ENCODE results near the gene SOX12. TPM values are rescaled to one million over a fixed set of nuclear protein-coding genes. Genes with fewer than 3 reads are reported as not detected.

SOX12 gene
- total RNA-seq, 1 experiment from 2014 or later, result 14.7 TPM

DNA sequence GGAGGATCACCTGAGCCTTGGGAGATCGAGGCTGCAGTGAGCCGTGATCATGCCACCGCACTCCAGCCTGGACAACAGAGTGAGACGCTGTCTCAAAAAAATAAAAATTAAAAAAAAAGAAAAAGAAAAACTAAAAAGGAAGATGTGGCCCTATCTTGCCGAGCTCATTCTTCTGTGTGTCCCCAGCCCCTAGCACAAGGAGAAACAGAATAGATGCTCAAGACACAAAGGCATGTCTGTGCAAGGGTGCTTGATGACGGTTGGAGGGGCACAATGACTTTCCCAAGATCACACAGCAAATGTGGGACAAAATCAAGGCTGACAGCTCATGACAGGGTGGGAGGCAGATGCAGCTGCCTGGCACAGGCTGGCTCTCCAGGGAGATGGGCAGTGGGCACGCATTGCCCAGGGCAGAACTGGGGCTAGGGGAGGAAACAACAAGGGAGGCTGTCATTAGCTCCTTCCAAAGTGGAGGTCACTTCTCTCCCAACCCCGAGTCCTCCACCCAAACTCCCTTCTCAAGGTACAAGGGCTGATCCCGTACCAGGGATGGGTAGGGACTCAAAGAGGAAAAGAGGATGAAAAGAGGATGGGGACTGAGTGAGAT is 20.8 kb downstream of the SOX12 start:
- BruUV-seq (replicated peaks), result no TSS peak
- Mint-ChIP-seq H3K36me3 (ENCODE audit: insufficient read depth, unreplicated experiment) (peaks cover 24% of the 10 kb centered on the region), H3K27me3 (ENCODE audit: insufficient read depth, unreplicated experiment) (no peaks in the 10 kb centered on the region), H3K4me3 (ENCODE audit: unreplicated experiment) (peak overlapping the region; percentile 98), H3K9me3 (ENCODE audit: unreplicated experiment) (no peaks in the 10 kb centered on the region), H3K27ac (ENCODE audit: unreplicated experiment) (peak overlapping the region; percentile 97), H3K4me1 (ENCODE audit: low read depth, unreplicated experiment) (peaks cover 19% of the 10 kb centered on the region)
- CTCF ChIA-PET, result interaction anchor here (0.6 to 2.9 kb wide), 3 partner anchors 16 to 85 kb away, joined by 3 to 24 read pairs (median 3); no protein-coding TSS in a partner anchor
- no peaks in the 10 kb centered on the region for H3K27me3 ChIP-seq (replicated peaks; ENCODE audit: control insufficient read depth, insufficient read depth, low read length)
- no peaks in the 10 kb centered on the region for H3K9me3 ChIP-seq
- peaks cover 1% of the 10 kb centered on the region; the same call in 1 of the 2 replicates for H3K36me3 ChIP-seq (ENCODE audit: control insufficient read depth, insufficient read depth, low read length)
- H3K4me1 ChIP-seq, result peaks cover 16% of the 10 kb centered on the region
- peak overlapping the region; percentile 96 for H3K4me3 ChIP-seq (ENCODE audit: low read depth, low read length)
- TF ChIP-seq, protein P1, sequence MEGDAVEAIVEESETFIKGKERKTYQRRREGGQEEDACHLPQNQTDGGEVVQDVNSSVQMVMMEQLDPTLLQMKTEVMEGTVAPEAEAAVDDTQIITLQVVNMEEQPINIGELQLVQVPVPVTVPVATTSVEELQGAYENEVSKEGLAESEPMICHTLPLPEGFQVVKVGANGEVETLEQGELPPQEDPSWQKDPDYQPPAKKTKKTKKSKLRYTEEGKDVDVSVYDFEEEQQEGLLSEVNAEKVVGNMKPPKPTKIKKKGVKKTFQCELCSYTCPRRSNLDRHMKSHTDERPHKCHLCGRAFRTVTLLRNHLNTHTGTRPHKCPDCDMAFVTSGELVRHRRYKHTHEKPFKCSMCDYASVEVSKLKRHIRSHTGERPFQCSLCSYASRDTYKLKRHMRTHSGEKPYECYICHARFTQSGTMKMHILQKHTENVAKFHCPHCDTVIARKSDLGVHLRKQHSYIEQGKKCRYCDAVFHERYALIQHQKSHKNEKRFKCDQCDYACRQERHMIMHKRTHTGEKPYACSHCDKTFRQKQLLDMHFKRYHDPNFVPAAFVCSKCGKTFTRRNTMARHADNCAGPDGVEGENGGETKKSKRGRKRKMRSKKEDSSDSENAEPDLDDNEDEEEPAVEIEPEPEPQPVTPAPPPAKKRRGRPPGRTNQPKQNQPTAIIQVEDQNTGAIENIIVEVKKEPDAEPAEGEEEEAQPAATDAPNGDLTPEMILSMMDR (IDR thresholded peaks at IDR 0.05; ENCODE audit: insufficient read depth in 1 of 2, low read depth in 1 of 2, low read length in 1 of 2, severe bottlenecking in 1 of 2, unreplicated experiment in 1 of 2), result no peak
- intact Hi-C loops (cut with micrococcal nuclease; ENCODE audit: unreplicated experiment), result no loop called here
- POLR2A ChIA-PET, result interaction anchor here (0.6 to 2.1 kb wide), 4 partner anchors 9 to 26 kb away, joined by 4 to 15 read pairs (median 6); no protein-coding TSS in a partner anchor
- no peak for DNase-seq

DNA sequence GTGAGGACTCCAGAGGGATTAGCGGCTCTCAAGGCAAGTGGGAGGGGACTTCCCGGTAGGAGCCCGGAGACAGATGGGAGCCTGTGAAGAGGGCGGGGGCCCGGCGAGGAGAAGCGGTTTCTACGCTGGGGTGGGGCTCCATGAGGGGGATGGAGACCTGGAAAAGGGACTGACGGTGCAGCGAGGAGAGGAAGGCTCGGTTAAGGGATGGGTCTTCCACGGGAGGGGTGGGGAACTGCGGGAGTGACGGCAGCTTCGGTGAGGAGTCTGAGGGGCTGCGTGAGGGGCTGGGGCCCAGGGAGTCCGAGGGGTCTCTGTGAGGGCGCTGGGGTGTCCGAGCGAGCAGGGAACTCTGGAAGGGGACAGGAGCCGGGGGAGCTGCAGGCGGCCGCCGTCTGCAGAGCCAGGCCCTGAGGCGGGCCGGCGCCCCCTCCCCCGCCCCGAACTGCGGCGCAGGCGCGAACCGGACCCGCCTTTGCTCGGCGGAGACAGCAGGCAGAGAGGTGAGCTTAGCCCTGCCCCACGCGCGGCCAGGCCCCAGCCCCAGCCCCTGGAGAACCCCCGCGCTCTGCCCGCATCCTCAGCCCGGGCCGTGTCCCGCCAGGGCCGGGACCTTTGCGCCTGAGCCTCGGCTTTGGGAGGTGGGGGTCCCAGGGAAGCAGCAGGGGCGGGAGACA is 21.4 kb downstream of the SOX12 start, which contains the start of gene NRSN2:
Gene NRSN2 (plus strand): TSS at position 472 of the 677 bp plus-strand sequence. CDS start 2,533 bp downstream, outside the sequence.
- no peaks in the 10 kb centered on the region for H3K27me3 Mint-ChIP-seq (ENCODE audit: insufficient read depth, unreplicated experiment)
- peak within 1 kb of the TSS; percentile 98 for H3K4me3 Mint-ChIP-seq (ENCODE audit: unreplicated experiment)
- no peaks in the 10 kb centered on the region for H3K27me3 ChIP-seq (replicated peaks; ENCODE audit: control insufficient read depth, insufficient read depth, low read length)
- no peaks in the 10 kb centered on the region for H3K9me3 Mint-ChIP-seq (ENCODE audit: unreplicated experiment)
- H3K9me3 ChIP-seq, result no peaks in the 10 kb centered on the region
- H3K4me1 Mint-ChIP-seq (ENCODE audit: low read depth, unreplicated experiment), result peaks cover 19% of the 10 kb centered on the region
- H3K4me3 ChIP-seq (ENCODE audit: low read depth, low read length), result peak within 1 kb of the TSS; percentile 96
- H3K36me3 ChIP-seq (ENCODE audit: control insufficient read depth, insufficient read depth, low read length), result peaks cover 1% of the 10 kb centered on the region; the same call in 1 of the 2 replicates
- ChIA-PET CTCF (interaction anchor here (1.0 to 2.9 kb wide), 4 partner anchors 16 to 85 kb away, joined by 4 to 24 read pairs (median 11); partner anchors contain the start of gene TRIB3), POLR2A (interaction anchor here (0.5 to 2.1 kb wide), 14 partner anchors 9 to 353 kb away, joined by 3 to 20 read pairs (median 6); partner anchors contain the start of genes CSNK2A1, SOX12, TBC1D20 and TRIB3)
- no TSS peak for BruUV-seq (replicated peaks)
- peaks cover 24% of the 10 kb centered on the region for H3K36me3 Mint-ChIP-seq (ENCODE audit: insufficient read depth, unreplicated experiment)
- TF ChIP-seq, protein P1 (IDR thresholded peaks at IDR 0.05; ENCODE audit: insufficient read depth in 1 of 2, low read depth in 1 of 2, low read length in 1 of 2, severe bottlenecking in 1 of 2, unreplicated experiment in 1 of 2), result no peak
- H3K27ac Mint-ChIP-seq (ENCODE audit: unreplicated experiment), result peak within 1 kb of the TSS; percentile 97
- intact Hi-C loops (cut with micrococcal nuclease; ENCODE audit: unreplicated experiment), result loop anchor here (1.0 kb wide), 2 partner anchors 19 to 197 kb away; partner anchors contain the start of gene CSNK2A1
- DNase-seq, result peak; percentile 69 to 83
- H3K4me1 ChIP-seq, result peaks cover 16% of the 10 kb centered on the region

DNA sequence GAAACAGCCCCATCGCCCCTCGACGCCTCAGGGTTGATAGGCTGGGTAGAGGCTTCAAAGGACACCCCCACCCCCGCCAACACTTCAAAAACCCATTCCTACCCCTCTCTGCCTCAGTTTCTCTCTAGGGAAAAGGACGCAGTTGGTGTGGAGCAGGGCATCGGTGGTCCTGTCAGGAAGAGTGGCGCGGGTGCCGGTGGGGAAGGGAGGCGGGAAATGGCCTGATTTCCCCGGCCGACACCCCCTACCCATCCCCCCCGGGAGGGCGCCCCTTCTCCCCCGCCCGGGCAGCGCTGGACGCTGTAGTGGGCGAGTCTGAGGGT is 21.9 kb downstream of the SOX12 start:
- no peaks in the 10 kb centered on the region for H3K27me3 Mint-ChIP-seq (ENCODE audit: insufficient read depth, unreplicated experiment)

More for the DNA sequence above, 21.9 kb downstream of the SOX12 start:
- intact Hi-C loops (cut with micrococcal nuclease; ENCODE audit: unreplicated experiment), result loop anchor here (1.0 kb wide), 2 partner anchors 20 to 196 kb away; partner anchors contain the start of gene CSNK2A1
- no peaks in the 10 kb centered on the region for H3K9me3 Mint-ChIP-seq (ENCODE audit: unreplicated experiment)
- Histone ChIP-seq H3K4me1 (peaks cover 16% of the 10 kb centered on the region), H3K9me3 (no peaks in the 10 kb centered on the region), H3K4me3 (ENCODE audit: low read depth, low read length) (peak overlapping the region; percentile 96), H3K27me3 (replicated peaks; ENCODE audit: control insufficient read depth, insufficient read depth, low read length) (no peaks in the 10 kb centered on the region), H3K36me3 (ENCODE audit: control insufficient read depth, insufficient read depth, low read length) (peaks cover 1% of the 10 kb centered on the region; the same call in 1 of the 2 replicates)
- peak overlapping the region; percentile 97 for H3K27ac Mint-ChIP-seq (ENCODE audit: unreplicated experiment)
- POLR2A ChIA-PET, result interaction anchor here (0.6 to 2.1 kb wide), 14 partner anchors 9 to 196 kb away, joined by 3 to 20 read pairs (median 6); partner anchors contain the start of genes CSNK2A1, SOX12, TBC1D20 and TRIB3
- H3K4me1 Mint-ChIP-seq (ENCODE audit: low read depth, unreplicated experiment), result peaks cover 19% of the 10 kb centered on the region
- peak overlapping the region; percentile 98 for H3K4me3 Mint-ChIP-seq (ENCODE audit: unreplicated experiment)
- BruUV-seq (replicated peaks), result TSS peak; percentile 25
- CTCF ChIA-PET, result interaction anchor here (1.0 to 2.9 kb wide), 5 partner anchors 17 to 84 kb away, joined by 4 to 24 read pairs (median 4); partner anchors contain the start of gene TRIB3
- H3K36me3 Mint-ChIP-seq (ENCODE audit: insufficient read depth, unreplicated experiment), result peaks cover 24% of the 10 kb centered on the region
- DNase-seq, result no peak
- TF ChIP-seq, protein P1 (IDR thresholded peaks at IDR 0.05; ENCODE audit: insufficient read depth in 1 of 2, low read depth in 1 of 2, low read length in 1 of 2, severe bottlenecking in 1 of 2, unreplicated experiment in 1 of 2), result no peak

Data from Caco-2 (cell line).